SK-N-SH treated with all-trans-retinoic acid at 6 μM for 48 hours (cell line): ENCODE results near the gene TUBB4B.

ENCODE experiments used
- ATAC-seq: fragments of 200-7000 bp; cut with Tn5 transposase; 3 replicates; pipeline ENCODE4 v1.9.1; 2020; ENCODE audit warnings: mild to moderate bottlenecking, moderate library complexity
- ARNTL ChIP-seq: fragments of 450-650 bp; formaldehyde crosslinking; IDR thresholded peaks from 2 replicates; pipeline ENCODE4 v1.5.0; 2020; ENCODE audit warnings: low read depth, mild to moderate bottlenecking, moderate library complexity, borderline replicate concordance
- BACH2 ChIP-seq: fragments of 250-450 bp; sonication (Bioruptor Pico); IDR thresholded peaks from 2 replicates; pipeline ENCODE4 v1.9.0; 2021; ENCODE audit warnings: mild to moderate bottlenecking, borderline replicate concordance
- CSDC2 ChIP-seq: fragments of 250-450 bp; sonication (Bioruptor Pico); IDR thresholded peaks from 2 replicates; pipeline ENCODE4 v1.5.0; 2020; ENCODE audit warnings: mild to moderate bottlenecking, moderate library complexity
- CSRNP3 ChIP-seq: fragments of 250-450 bp; sonication (Bioruptor Pico); IDR thresholded peaks from 2 replicates; pipeline ENCODE4 v1.5.1; 2021; ENCODE audit warnings: mild to moderate bottlenecking, moderate library complexity
- ESRRG ChIP-seq: fragments of 250-450 bp; sonication (Bioruptor Pico); IDR thresholded peaks from 2 replicates; pipeline ENCODE4 v1.6.1; 2021; ENCODE audit warnings: mild to moderate bottlenecking
- GLIS3 ChIP-seq: fragments of 250-450 bp; sonication (Bioruptor Pico); IDR thresholded peaks from 2 replicates; pipeline ENCODE4 v1.5.0; 2020; ENCODE audit warnings: mild to moderate bottlenecking, moderate library complexity
- ISL1 ChIP-seq: fragments of 250-450 bp; sonication (Bioruptor Pico); IDR thresholded peaks from 2 replicates; pipeline ENCODE4 v2.1.2; 2022; ENCODE audit warnings: mild to moderate bottlenecking, moderate library complexity
- OSR1 ChIP-seq: fragments of 250-450 bp; sonication (Bioruptor Pico); IDR thresholded peaks from 2 replicates; pipeline ENCODE4 v1.8.0; 2022; ENCODE audit warnings: moderate library complexity, mild to moderate bottlenecking, inconsistent platforms
- PPARA ChIP-seq: fragments of 250-450 bp; sonication (Bioruptor Pico); IDR thresholded peaks from 2 replicates; pipeline ENCODE4 v1.5.0; 2020; ENCODE audit warnings: mild to moderate bottlenecking, borderline replicate concordance
- RARB ChIP-seq: fragments of 250-450 bp; sonication (Bioruptor Pico); IDR thresholded peaks from 2 replicates; pipeline ENCODE4 v1.8.0; 2021; ENCODE audit warnings: mild to moderate bottlenecking, moderate library complexity
- SNAI2 ChIP-seq: fragments of 250-450 bp; sonication (Bioruptor Pico); IDR thresholded peaks from 2 replicates; pipeline ENCODE4 v1.5.0; 2020; ENCODE audit warnings: mild to moderate bottlenecking, moderate library complexity
- TOX ChIP-seq: fragments of 250-450 bp; sonication (Bioruptor Pico); IDR thresholded peaks from 2 replicates; pipeline ENCODE4 v1.8.0; 2021; ENCODE audit warnings: mild to moderate bottlenecking, moderate library complexity, borderline replicate concordance
- ZC3H10 ChIP-seq: fragments of 250-450 bp; sonication (Bioruptor Pico); IDR thresholded peaks from 2 replicates; pipeline ENCODE4 v1.5.1; 2021; ENCODE audit warnings: mild to moderate bottlenecking, moderate library complexity
- ZFP3 ChIP-seq: fragments of 250-450 bp; sonication (Bioruptor Pico); IDR thresholded peaks from 2 replicates; pipeline ENCODE4 v1.5.0; 2020; ENCODE audit warnings: mild to moderate bottlenecking, moderate library complexity
- ZFP30 ChIP-seq: fragments of 450-650 bp; formaldehyde crosslinking; IDR thresholded peaks from 2 replicates; pipeline ENCODE4 v1.5.0; 2022; ENCODE audit warnings: mild to moderate bottlenecking, moderate library complexity
- ZNF565 ChIP-seq: fragments of 450-650 bp; formaldehyde crosslinking; conservative IDR thresholded peaks from 2 replicates; pipeline ENCODE4 v1.5.0; 2020; ENCODE audit warnings: low read depth, mild to moderate bottlenecking, moderate library complexity
- ZNF70 ChIP-seq: fragments of 450-650 bp; formaldehyde crosslinking; IDR thresholded peaks from 2 replicates; pipeline ENCODE4 v1.5.0; 2020; ENCODE audit warnings: mild to moderate bottlenecking, moderate library complexity
- ZNF8 ChIP-seq: fragments of 450-650 bp; formaldehyde crosslinking; IDR thresholded peaks from 2 replicates; pipeline ENCODE4 v1.5.0; 2020; ENCODE audit warnings: mild to moderate bottlenecking, moderate library complexity
- TF ChIP-seq, protein P1 (sequence below): fragments of 250-450 bp; sonication (Bioruptor Pico); IDR thresholded peaks from 2 replicates; pipeline ENCODE4 v1.8.0; 2020; ENCODE audit warnings: mild to moderate bottlenecking, moderate library complexity, borderline replicate concordance
- TF ChIP-seq, protein P2 (sequence below): fragments of 250-450 bp; sonication (Bioruptor Pico); IDR thresholded peaks from 2 replicates; pipeline ENCODE4 v1.5.0; 2020; ENCODE audit warnings: mild to moderate bottlenecking, moderate library complexity
- TF ChIP-seq, protein P3 (sequence below): fragments of 250-450 bp; sonication (Bioruptor Pico); IDR thresholded peaks from 2 replicates; pipeline ENCODE4 v1.5.1; 2020; ENCODE audit warnings: low read depth, mild to moderate bottlenecking, moderate library complexity

TUBB4B gene

GRCh38 chr9:137217276-137218211, 23.5 kb upstream of the TUBB4B start:
- TF ChIP-seq CSRNP3 = no peak
- TF ChIP-seq BACH2 (CRISPR knock-in tag) = no peak
- no peak for TF ChIP-seq RARB
- TF ChIP-seq GLIS3 (CRISPR knock-in tag) = no peak
- TF ChIP-seq PPARA (CRISPR knock-in tag) = no peak
- TF ChIP-seq ZC3H10 (CRISPR knock-in tag) = no peak
- TF ChIP-seq ZNF565 (CRISPR knock-in tag) = no peak
- TF ChIP-seq, protein P1, sequence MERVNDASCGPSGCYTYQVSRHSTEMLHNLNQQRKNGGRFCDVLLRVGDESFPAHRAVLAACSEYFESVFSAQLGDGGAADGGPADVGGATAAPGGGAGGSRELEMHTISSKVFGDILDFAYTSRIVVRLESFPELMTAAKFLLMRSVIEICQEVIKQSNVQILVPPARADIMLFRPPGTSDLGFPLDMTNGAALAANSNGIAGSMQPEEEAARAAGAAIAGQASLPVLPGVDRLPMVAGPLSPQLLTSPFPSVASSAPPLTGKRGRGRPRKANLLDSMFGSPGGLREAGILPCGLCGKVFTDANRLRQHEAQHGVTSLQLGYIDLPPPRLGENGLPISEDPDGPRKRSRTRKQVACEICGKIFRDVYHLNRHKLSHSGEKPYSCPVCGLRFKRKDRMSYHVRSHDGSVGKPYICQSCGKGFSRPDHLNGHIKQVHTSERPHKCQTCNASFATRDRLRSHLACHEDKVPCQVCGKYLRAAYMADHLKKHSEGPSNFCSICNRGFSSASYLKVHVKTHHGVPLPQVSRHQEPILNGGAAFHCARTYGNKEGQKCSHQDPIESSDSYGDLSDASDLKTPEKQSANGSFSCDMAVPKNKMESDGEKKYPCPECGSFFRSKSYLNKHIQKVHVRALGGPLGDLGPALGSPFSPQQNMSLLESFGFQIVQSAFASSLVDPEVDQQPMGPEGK (CRISPR knock-in tag) = no peak
- TF ChIP-seq, protein P2, sequence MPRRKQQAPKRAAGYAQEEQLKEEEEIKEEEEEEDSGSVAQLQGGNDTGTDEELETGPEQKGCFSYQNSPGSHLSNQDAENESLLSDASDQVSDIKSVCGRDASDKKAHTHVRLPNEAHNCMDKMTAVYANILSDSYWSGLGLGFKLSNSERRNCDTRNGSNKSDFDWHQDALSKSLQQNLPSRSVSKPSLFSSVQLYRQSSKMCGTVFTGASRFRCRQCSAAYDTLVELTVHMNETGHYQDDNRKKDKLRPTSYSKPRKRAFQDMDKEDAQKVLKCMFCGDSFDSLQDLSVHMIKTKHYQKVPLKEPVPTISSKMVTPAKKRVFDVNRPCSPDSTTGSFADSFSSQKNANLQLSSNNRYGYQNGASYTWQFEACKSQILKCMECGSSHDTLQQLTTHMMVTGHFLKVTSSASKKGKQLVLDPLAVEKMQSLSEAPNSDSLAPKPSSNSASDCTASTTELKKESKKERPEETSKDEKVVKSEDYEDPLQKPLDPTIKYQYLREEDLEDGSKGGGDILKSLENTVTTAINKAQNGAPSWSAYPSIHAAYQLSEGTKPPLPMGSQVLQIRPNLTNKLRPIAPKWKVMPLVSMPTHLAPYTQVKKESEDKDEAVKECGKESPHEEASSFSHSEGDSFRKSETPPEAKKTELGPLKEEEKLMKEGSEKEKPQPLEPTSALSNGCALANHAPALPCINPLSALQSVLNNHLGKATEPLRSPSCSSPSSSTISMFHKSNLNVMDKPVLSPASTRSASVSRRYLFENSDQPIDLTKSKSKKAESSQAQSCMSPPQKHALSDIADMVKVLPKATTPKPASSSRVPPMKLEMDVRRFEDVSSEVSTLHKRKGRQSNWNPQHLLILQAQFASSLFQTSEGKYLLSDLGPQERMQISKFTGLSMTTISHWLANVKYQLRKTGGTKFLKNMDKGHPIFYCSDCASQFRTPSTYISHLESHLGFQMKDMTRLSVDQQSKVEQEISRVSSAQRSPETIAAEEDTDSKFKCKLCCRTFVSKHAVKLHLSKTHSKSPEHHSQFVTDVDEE (CRISPR knock-in tag) = no peak
- no peak for TF ChIP-seq OSR1
- TF ChIP-seq, protein P3, sequence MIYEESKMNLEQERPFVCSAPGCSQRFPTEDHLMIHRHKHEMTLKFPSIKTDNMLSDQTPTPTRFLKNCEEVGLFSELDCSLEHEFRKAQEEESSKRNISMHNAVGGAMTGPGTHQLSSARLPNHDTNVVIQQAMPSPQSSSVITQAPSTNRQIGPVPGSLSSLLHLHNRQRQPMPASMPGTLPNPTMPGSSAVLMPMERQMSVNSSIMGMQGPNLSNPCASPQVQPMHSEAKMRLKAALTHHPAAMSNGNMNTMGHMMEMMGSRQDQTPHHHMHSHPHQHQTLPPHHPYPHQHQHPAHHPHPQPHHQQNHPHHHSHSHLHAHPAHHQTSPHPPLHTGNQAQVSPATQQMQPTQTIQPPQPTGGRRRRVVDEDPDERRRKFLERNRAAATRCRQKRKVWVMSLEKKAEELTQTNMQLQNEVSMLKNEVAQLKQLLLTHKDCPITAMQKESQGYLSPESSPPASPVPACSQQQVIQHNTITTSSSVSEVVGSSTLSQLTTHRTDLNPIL (CRISPR knock-in tag) = no peak
- no peak for TF ChIP-seq SNAI2 (CRISPR knock-in tag)
- no peak for TF ChIP-seq ZFP3 (CRISPR knock-in tag)
- no peak for TF ChIP-seq ARNTL (CRISPR knock-in tag)
- no peak for TF ChIP-seq ZFP30 (CRISPR knock-in tag)
- no peak for TF ChIP-seq ZNF8 (CRISPR knock-in tag)
- no peak for TF ChIP-seq CSDC2 (CRISPR knock-in tag)
- TF ChIP-seq, all 23 proteins: peak for 0
- no peak for ATAC-seq

GRCh38 chr9:137218212-137218753, 22.8 kb upstream of the TUBB4B start:
- TF ChIP-seq ZNF70 = no peak
- TF ChIP-seq CSDC2 (CRISPR knock-in tag) = no peak
- no peak for TF ChIP-seq ZNF565 (CRISPR knock-in tag)
- TF ChIP-seq, all 23 proteins: peak for 0
- no peak for ATAC-seq

DNA sequence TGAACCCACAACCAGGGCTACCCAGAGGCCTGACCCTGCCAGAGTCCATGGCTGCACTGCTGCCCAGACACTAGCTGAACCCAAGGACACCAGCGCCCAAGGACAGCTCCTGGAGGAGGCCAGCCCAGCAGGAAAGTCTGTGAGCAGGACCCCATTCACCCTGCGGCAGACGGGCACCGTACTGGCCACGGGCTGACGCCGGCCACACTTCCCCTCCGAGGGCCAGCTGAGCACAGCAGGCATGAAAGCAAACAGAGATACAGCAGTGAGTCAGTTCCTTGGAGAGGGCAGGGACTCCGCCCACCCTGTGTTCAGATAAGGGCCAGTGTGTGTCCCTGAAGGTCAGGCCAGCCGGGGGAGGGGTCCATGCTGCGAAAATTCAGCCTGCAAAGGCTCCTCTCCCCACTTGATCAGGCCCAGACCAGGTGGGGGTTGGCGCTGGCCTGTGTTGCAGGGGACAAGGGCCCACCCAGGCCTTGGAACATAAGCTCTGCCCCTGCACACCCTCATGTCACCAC, 22.3 kb upstream of the TUBB4B start:
- ATAC-seq = no peak

GRCh38 chr9:137219757-137220316, 21.2 kb upstream of the TUBB4B start:
- no peak for ATAC-seq

More for the DNA sequence above, 22.3 kb upstream of the TUBB4B start:
- no peak for TF ChIP-seq ISL1 (CRISPR knock-in tag)

More at GRCh38 chr9:137219757-137220316, 21.2 kb upstream of the TUBB4B start:
- TF ChIP-seq BACH2 (CRISPR knock-in tag) = no peak
- TF ChIP-seq, protein P1 (CRISPR knock-in tag) = no peak
- TF ChIP-seq RARB = no peak
- no peak for TF ChIP-seq ZNF70
- no peak for TF ChIP-seq OSR1
- no peak for TF ChIP-seq ARNTL (CRISPR knock-in tag)
- TF ChIP-seq TOX = no peak
- no peak for TF ChIP-seq PPARA (CRISPR knock-in tag)
- TF ChIP-seq CSRNP3 = no peak
- TF ChIP-seq ESRRG (CRISPR knock-in tag) = no peak
- no peak for TF ChIP-seq ZNF8 (CRISPR knock-in tag)
